ENCODE results near the gene ZBTB25. TPM values are rescaled to one million over a fixed set of nuclear protein-coding genes. Genes with fewer than 3 reads are reported as not detected.

The ZBTB25 gene, protein sequence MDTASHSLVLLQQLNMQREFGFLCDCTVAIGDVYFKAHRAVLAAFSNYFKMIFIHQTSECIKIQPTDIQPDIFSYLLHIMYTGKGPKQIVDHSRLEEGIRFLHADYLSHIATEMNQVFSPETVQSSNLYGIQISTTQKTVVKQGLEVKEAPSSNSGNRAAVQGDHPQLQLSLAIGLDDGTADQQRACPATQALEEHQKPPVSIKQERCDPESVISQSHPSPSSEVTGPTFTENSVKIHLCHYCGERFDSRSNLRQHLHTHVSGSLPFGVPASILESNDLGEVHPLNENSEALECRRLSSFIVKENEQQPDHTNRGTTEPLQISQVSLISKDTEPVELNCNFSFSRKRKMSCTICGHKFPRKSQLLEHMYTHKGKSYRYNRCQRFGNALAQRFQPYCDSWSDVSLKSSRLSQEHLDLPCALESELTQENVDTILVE
- total RNA-seq: 10 to 100 TPM; 84.1 to 87.5 TPM
- polyA plus RNA-seq: 10 to 100 TPM; 34.0 to 36.7 TPM

- peaks cover 0 to 2% of the 10 kb centered on the region in 2 donors for H3K27me3 Mint-ChIP-seq
- Histone ChIP-seq H3K36me3 (ENCODE audit: insufficient read depth, low read length) (no peaks in the 10 kb centered on the region), H3K4me3 (ENCODE audit: low read length in 2 of 2) (peak within 1 kb of the TSS; percentile 78 to 87), H3K27ac (ENCODE audit: low read depth, low read length) (peak within 1 kb of the TSS; percentile 100), H3K27me3 (ENCODE audit: insufficient read depth, low read length) (no peaks in the 10 kb centered on the region), H3K9me3 (ENCODE audit: control insufficient read depth in 1 of 2, low read length in 2 of 2) (no peaks in the 10 kb centered on the region), H3K4me1 (ENCODE audit: insufficient read depth, low read length) (peaks cover 59% of the 10 kb centered on the region)
- peaks cover 33 to 84% (median 42%) of the 10 kb centered on the region in 4 donors for H3K4me1 Mint-ChIP-seq
- CTCF ChIA-PET (ENCODE audit: partially characterized antibody): interaction anchor here (1.1 to 5.3 kb wide), 7 partner anchors 7 to 75 kb away, joined by 4 to 28 read pairs (median 8); no protein-coding TSS in a partner anchor
- peaks cover 0 to 41% of the 10 kb centered on the region in 2 donors for H3K36me3 Mint-ChIP-seq
- H3K9me3 Mint-ChIP-seq: peaks cover 0 to 3% (median 0%) of the 10 kb centered on the region in 8 donors
- intact Hi-C loops (cut with micrococcal nuclease): loop anchor here (1.0 to 2.0 kb wide), 6 partner anchors 8 to 651 kb away; partner anchors contain the start of genes CHURC1 and SYNE2
- peak; percentile 97 to 100 (median 98) for DNase-seq
- POLR2A ChIA-PET (ENCODE audit: partially characterized antibody): interaction anchor here (0.6 to 12.6 kb wide), 31 partner anchors 8 to 908 kb away, joined by 3 to 318 read pairs (median 5); partner anchors contain the start of genes AKAP5, HSPA2, MTHFD1 and SPTB
- peak within 1 kb of the TSS; percentile 99 to 100 (median 100) for H3K27ac Mint-ChIP-seq
- H3K4me3 Mint-ChIP-seq: peak within 1 kb of the TSS; percentile 96 to 100 (median 98)
Observed at GRCh38 chr14:64503434-64504309, at the start of gene ZBTB25. ZBTB25 (minus strand) TSS chr14:64503838; CDS start chr14:64490533, 13,305 bp downstream.

- Mint-ChIP-seq H3K4me3 (peak overlapping the region; percentile 71 to 78 (median 74)), H3K9me3 (no peaks in the 10 kb centered on the region), H3K36me3 (no peaks in the 10 kb centered on the region), H3K27ac (peak overlapping the region in 5 of 7 donors; percentile 5 to 86 (median 43)), H3K27me3 (no peaks in the 10 kb centered on the region), H3K4me1 (peaks cover 7 to 18% (median 14%) of the 10 kb centered on the region in 4 donors)
- H3K4me1 ChIP-seq (ENCODE audit: insufficient read depth, low read length): peaks cover 18% of the 10 kb centered on the region
- no peaks in the 10 kb centered on the region for H3K27me3 ChIP-seq (ENCODE audit: insufficient read depth, low read length)
- H3K27ac ChIP-seq (ENCODE audit: low read depth, low read length): no peak overlapping the region
- DNase-seq: no peak
- ChIA-PET POLR2A (ENCODE audit: partially characterized antibody) (interaction anchor here (0.7 to 2.4 kb wide), 2 partner anchors 10 to 548 kb away, joined by 3 to 14 read pairs; partner anchors contain the start of gene HSPA2), CTCF (ENCODE audit: partially characterized antibody) (interaction anchor here (1.0 to 1.7 kb wide), 4 partner anchors 9 to 86 kb away, joined by 3 to 5 read pairs (median 5); no protein-coding TSS in a partner anchor)
- intact Hi-C loops (cut with micrococcal nuclease): no loop called here
- no peak overlapping the region for H3K4me3 ChIP-seq (ENCODE audit: low read length in 2 of 2)
- H3K36me3 ChIP-seq (ENCODE audit: insufficient read depth, low read length): no peaks in the 10 kb centered on the region
- H3K9me3 ChIP-seq (ENCODE audit: control insufficient read depth in 1 of 2, low read length in 2 of 2): no peaks in the 10 kb centered on the region
Observed at GRCh38 chr14:64550621-64551333, 47.1 kb upstream of the ZBTB25 start.

DNA sequence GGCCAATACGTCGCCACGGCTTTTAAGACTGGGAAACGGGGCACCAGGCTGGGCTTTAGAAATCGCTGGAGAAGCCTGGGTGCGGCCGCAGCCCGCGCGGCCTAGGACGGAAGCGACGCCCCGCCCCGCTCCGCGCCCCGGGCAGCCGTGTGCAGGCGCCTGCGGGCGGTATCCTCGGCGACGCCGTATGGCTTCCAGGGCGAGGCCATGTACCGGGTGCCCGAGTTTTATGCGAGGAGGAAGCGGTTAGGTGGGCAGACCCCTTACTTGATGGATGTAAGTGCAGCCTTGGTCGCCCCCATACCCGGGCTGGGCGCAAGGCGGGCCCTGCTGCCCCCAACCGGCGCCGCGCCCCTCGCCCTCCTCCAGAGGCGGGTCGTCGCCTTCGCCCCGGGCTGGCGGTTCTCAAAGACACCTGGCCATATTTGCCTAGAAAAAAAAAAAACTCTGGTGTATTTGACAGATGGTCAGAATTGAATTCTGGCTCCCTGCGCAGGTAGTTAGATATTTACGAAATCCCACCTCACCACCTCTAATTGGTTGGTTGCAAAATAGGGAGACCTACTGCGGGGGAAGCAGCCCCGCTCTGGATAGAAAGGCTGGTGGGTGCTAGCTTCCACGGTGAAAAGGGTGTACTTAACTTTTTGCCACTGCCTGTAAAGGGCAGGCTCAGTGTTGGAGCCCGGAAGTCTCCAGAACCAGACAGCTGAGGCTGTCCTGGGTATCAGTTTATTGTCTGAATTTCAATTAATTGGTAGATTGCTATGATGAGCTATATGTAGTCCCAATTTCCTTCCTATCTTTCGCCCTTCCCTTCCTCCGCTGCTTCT, 46.4 kb upstream of the ZBTB25 start, which contains the start of gene PPP1R36:
Gene PPP1R36 (plus strand): TSS at position 171 of the 830 bp plus-strand sequence. CDS start 37 bp downstream, at position 208.
- POLR2A ChIA-PET (ENCODE audit: partially characterized antibody): interaction anchor here (0.7 to 2.4 kb wide), 2 partner anchors 9 to 549 kb away, joined by 3 to 14 read pairs; partner anchors contain the start of gene HSPA2

DNA sequence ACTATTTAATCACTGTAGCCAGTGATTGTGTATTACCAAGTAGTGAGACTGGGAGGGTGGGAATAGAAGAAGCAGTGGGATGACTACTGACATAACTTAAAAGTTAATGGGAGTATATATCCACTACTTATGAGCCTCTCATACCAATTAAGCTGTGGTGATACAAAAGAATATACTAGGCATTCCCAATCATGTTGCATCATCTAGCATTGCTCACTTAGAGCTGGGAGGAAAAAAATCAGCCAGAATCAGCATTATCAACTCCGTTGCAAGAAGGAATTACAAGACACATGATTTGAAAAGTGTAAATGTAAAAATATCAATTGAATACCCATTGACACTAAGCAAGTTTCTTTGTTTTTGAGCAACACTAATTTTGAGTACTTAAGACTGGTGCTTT, 45.4 kb upstream of the ZBTB25 start:
- POLR2A ChIA-PET (ENCODE audit: partially characterized antibody): interaction anchor here (1.2 to 1.4 kb wide), 2 partner anchors 9 to 44 kb away, joined by 4 to 5 read pairs; partner anchors contain the start of gene HSPA2
- Mint-ChIP-seq H3K27me3 (no peaks in the 10 kb centered on the region), H3K4me3 (peak overlapping the region; percentile 40 to 75 (median 66)), H3K36me3 (no peaks in the 10 kb centered on the region), H3K9me3 (no peaks in the 10 kb centered on the region), H3K27ac (no peak overlapping the region), H3K4me1 (peaks cover 7 to 18% (median 14%) of the 10 kb centered on the region in 4 donors)
- Histone ChIP-seq H3K9me3 (ENCODE audit: control insufficient read depth in 1 of 2, low read length in 2 of 2) (no peaks in the 10 kb centered on the region), H3K27me3 (ENCODE audit: insufficient read depth, low read length) (no peaks in the 10 kb centered on the region), H3K36me3 (ENCODE audit: insufficient read depth, low read length) (no peaks in the 10 kb centered on the region), H3K4me1 (ENCODE audit: insufficient read depth, low read length) (peaks cover 18% of the 10 kb centered on the region), H3K4me3 (ENCODE audit: low read length in 2 of 2) (peak overlapping the region in 1 of 2 donors; percentile 20), H3K27ac (ENCODE audit: low read depth, low read length) (no peak overlapping the region)
- CTCF ChIA-PET (ENCODE audit: partially characterized antibody): interaction anchor here (1.1 to 1.7 kb wide), 3 partner anchors 12 to 343 kb away, joined by 3 to 5 read pairs (median 4); no protein-coding TSS in a partner anchor
- DNase-seq: no peak
- intact Hi-C loops (cut with micrococcal nuclease): loop anchor here (1.0 kb wide), 1 partner anchor 9 kb away; the partner anchor contains the start of gene HSPA2

More for the DNA sequence above, 46.4 kb upstream of the ZBTB25 start, which contains the start of gene PPP1R36:
- Mint-ChIP-seq H3K9me3 (no peaks in the 10 kb centered on the region), H3K36me3 (no peaks in the 10 kb centered on the region), H3K4me3 (peak within 1 kb of the TSS; percentile 71 to 78 (median 74)), H3K27ac (peak within 1 kb of the TSS in 6 of 7 donors; percentile 5 to 86 (median 56)), H3K27me3 (no peaks in the 10 kb centered on the region), H3K4me1 (peaks cover 7 to 18% (median 14%) of the 10 kb centered on the region in 4 donors)
- peaks cover 18% of the 10 kb centered on the region for H3K4me1 ChIP-seq (ENCODE audit: insufficient read depth, low read length)
- no peak within 1 kb of the TSS for H3K27ac ChIP-seq (ENCODE audit: low read depth, low read length)
- CTCF ChIA-PET (ENCODE audit: partially characterized antibody): interaction anchor here (1.0 to 1.7 kb wide), 4 partner anchors 8 to 87 kb away, joined by 3 to 5 read pairs (median 4); no protein-coding TSS in a partner anchor
- DNase-seq: peak in 4 of 5 donors; percentile 30 to 41 (median 38)
- H3K27me3 ChIP-seq (ENCODE audit: insufficient read depth, low read length): no peaks in the 10 kb centered on the region
- H3K4me3 ChIP-seq (ENCODE audit: low read length in 2 of 2): peak within 1 kb of the TSS in 1 of 2 donors; percentile 20
- no peaks in the 10 kb centered on the region for H3K36me3 ChIP-seq (ENCODE audit: insufficient read depth, low read length)
- H3K9me3 ChIP-seq (ENCODE audit: control insufficient read depth in 1 of 2, low read length in 2 of 2): no peaks in the 10 kb centered on the region
- intact Hi-C loops (cut with micrococcal nuclease): loop anchor here (1.0 kb wide), 1 partner anchor 10 kb away; the partner anchor contains the start of gene HSPA2

DNA sequence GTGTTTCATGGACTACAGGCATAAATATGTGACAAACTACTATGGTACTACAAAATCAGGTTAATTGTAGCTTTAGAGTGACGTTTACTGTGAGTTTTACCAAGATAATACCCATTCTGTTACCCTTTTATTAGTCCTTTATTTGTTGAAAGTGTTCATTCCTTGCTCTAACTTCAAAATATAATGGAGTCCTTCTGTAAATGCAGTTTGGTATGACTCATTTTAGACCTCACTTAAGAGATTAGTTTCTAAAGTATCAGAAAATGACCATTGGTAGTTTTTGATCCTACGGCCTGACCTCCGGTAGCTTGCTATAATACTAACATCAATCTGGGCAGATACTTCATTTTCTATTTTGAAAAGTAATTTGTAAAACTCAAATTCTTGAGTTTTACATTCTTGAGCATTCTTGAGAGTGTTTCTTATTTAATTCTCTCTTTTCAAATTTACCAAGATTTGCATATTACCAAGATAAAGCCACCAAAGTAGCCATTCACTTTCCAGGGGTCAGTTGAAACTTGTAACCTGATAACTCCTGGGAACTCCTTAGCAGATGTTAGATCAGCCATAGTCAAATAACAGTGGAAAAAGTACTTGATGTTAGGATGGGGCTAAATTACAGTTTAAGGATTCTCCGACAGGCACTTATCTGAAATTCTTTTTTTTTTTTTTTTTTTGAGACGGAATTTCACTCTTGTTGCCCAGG, 41.1 kb upstream of the ZBTB25 start:
- peaks cover 26% of the 10 kb centered on the region for H3K4me1 ChIP-seq (ENCODE audit: insufficient read depth, low read length)
- Mint-ChIP-seq H3K4me1 (peaks cover 12 to 41% (median 31%) of the 10 kb centered on the region in 4 donors), H3K36me3 (peaks cover 0 to 5% of the 10 kb centered on the region in 2 donors), H3K27ac (peak overlapping the region in 1 of 7 donors; percentile 38), H3K9me3 (peaks cover 0 to 18% (median 3%) of the 10 kb centered on the region in 8 donors), H3K27me3 (peaks cover 0 to 3% of the 10 kb centered on the region in 2 donors), H3K4me3 (no peak overlapping the region)
- H3K4me3 ChIP-seq (ENCODE audit: low read length in 2 of 2): no peak overlapping the region
- no peaks in the 10 kb centered on the region for H3K36me3 ChIP-seq (ENCODE audit: insufficient read depth, low read length)
- POLR2A ChIA-PET (ENCODE audit: partially characterized antibody): interaction anchor here (5.9 kb wide), 1 partner anchor 41 kb away, joined by 75 read pairs; the partner anchor contains the start of genes ZBTB1 and ZBTB25
- no peaks in the 10 kb centered on the region for H3K27me3 ChIP-seq (ENCODE audit: insufficient read depth, low read length)
- CTCF ChIA-PET (ENCODE audit: partially characterized antibody): interaction anchor here (0.6 to 5.7 kb wide), 4 partner anchors 54 to 115 kb away, joined by 3 to 40 read pairs (median 4); no protein-coding TSS in a partner anchor
- H3K27ac ChIP-seq (ENCODE audit: low read depth, low read length): no peak overlapping the region
- H3K9me3 ChIP-seq (ENCODE audit: control insufficient read depth in 1 of 2, low read length in 2 of 2): no peaks in the 10 kb centered on the region
- no peak for DNase-seq
- intact Hi-C loops (cut with micrococcal nuclease): loop anchor here (5.0 kb wide), 1 partner anchor 348 kb away; no protein-coding TSS in a partner anchor
